Measurements from ENCODE around the gene TMEM63C.

Gene TMEM63C

GRCh38 chr14:77181603-77182437 lies at the start of gene TMEM63C:
TMEM63C (plus strand) TSS chr14:77181798; CDS start chr14:77218814, 37,016 bp downstream.
- DNase-seq = peak in 2 of 3 donors; percentile 7 to 24

GRCh38 chr14:77131871-77132486 lies 49.6 kb upstream of the TMEM63C start:
- DNase-seq = no peak

GRCh38 chr14:77133720-77134338 lies 47.8 kb upstream of the TMEM63C start:
- DNase-seq = peak; percentile 72 to 88 (median 82)

GRCh38 chr14:77139022-77139421 lies 42.6 kb upstream of the TMEM63C start:
- DNase-seq = no peak

GRCh38 chr14:77139540-77140358 lies 41.8 kb upstream of the TMEM63C start:
- peak; percentile 39 to 72 (median 47) for DNase-seq

GRCh38 chr14:77140359-77141213 lies 41.0 kb upstream of the TMEM63C start:
- no peak for DNase-seq

- peak in 2 of 3 donors; percentile 12 to 56 for DNase-seq
Observed at GRCh38 chr14:77141214-77142004, 40.2 kb upstream of the TMEM63C start, which contains the start of gene ZDHHC22. ZDHHC22 (minus strand) TSS chr14:77141791; CDS start chr14:77139738, 2,053 bp downstream.

- no peak for DNase-seq
Observed at GRCh38 chr14:77142005-77142800, 39.4 kb upstream of the TMEM63C start.

- DNase-seq = no peak
Observed at GRCh38 chr14:77143071-77143470, 38.5 kb upstream of the TMEM63C start.

- no peak for DNase-seq
Observed at GRCh38 chr14:77144412-77145115, 37.0 kb upstream of the TMEM63C start.

GRCh38 chr14:77145975-77146740 lies 35.4 kb upstream of the TMEM63C start:
- no peak for DNase-seq

- no peak for DNase-seq
Observed at GRCh38 chr14:77148510-77149231, 32.9 kb upstream of the TMEM63C start.

GRCh38 chr14:77151245-77151644 lies 30.4 kb upstream of the TMEM63C start:
- peak in 2 of 3 donors; percentile 34 to 49 for DNase-seq

GRCh38 chr14:77151918-77152588 lies 29.5 kb upstream of the TMEM63C start:
- peak; percentile 30 to 74 (median 72) for DNase-seq

GRCh38 chr14:77153802-77154201 lies 27.8 kb upstream of the TMEM63C start:
- no peak for DNase-seq

- no peak for DNase-seq
Observed at GRCh38 chr14:77154421-77154820, 27.2 kb upstream of the TMEM63C start.

GRCh38 chr14:77155083-77155482 lies 26.5 kb upstream of the TMEM63C start:
- no peak for DNase-seq

Data from suppressor macrophage treated with lipopolysaccharide for 1 hour (primary cell).